ENCODE results near the gene APOL1.
"Not testable (repeated sequence)": the region's sequence is repeated elsewhere in the genome, so short reads cannot be mapped to it uniquely, and the experiment has no call there.

APOL1 gene, protein sequence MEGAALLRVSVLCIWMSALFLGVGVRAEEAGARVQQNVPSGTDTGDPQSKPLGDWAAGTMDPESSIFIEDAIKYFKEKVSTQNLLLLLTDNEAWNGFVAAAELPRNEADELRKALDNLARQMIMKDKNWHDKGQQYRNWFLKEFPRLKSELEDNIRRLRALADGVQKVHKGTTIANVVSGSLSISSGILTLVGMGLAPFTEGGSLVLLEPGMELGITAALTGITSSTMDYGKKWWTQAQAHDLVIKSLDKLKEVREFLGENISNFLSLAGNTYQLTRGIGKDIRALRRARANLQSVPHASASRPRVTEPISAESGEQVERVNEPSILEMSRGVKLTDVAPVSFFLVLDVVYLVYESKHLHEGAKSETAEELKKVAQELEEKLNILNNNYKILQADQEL

DNA sequence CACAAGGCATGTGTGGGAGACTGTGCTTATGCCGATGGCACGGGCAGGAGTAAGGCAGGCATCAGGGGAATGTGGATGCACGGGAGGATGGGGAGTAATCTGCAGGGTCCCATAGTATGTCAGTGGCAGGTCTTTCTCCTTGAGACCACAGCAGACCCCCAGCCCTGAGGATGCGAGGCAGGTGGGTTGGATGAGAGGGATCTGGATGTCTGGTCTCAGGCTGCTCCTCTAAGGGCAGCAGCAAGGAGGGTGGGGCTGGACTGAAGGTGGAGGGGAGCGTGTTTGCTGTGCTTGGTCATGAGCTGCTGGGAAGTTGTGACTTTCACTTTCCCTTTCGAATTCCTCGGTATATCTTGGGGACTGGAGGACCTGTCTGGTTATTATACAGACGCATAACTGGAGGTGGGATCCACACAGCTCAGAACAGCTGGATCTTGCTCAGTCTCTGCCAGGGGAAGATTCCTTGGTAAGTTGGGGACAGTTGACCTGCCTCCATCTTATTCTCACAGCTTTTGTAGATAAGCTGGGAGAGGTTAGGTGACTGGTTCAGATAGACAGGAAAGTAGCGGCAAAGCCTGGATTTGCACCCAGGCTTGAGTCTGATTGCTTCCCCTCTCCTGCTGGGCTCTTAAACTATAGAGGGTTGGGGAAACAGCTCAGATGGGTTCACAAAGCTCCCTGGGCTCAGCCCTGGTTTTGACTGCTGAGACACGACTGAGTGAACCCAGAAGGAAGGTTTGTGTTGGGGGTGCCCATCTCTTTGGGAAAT, at the start of gene APOL1:
TSS of gene APOL1 (plus strand) at position 380 of the 769 bp plus-strand sequence. CDS start 1,823 bp downstream, outside the sequence.
- no peak for DNase-seq

GRCh38 chr22:36203441-36203840, 49.5 kb upstream of the APOL1 start:
- DNase-seq: not testable (repeated sequence)

DNA sequence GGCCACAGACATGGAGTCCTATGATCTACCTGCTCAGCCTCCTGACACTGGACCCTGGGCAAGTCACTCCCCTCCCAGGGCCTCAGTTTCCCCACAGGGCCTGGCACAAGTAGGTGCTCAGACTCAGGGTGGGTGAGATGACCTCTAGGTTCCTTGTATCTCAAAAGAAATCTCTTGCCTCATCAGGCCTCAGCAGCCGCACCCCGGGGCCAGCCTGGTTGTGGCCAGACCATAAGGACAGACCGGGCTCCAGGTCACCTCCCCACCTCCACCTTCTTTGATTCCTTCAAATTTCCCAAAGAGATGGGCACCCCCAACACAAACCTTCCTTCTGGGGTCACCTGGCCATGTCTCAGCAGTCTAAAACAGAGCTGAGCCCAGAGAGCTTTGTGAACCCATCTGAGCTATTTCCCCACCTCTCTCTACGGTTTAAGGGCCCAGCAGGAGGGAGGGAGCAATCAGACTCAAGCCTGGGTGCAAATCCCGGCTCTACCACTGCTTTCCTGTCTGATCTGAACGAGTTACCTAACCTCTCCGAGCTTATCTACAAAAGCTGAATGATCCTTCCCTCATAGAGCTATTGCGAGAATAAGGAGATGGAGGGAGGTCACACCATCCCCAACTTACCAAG, 48.8 kb upstream of the APOL1 start:
- no peak for DNase-seq

- no peak for DNase-seq
Measured at GRCh38 chr22:36204632-36205015, 48.3 kb upstream of the APOL1 start.

DNA sequence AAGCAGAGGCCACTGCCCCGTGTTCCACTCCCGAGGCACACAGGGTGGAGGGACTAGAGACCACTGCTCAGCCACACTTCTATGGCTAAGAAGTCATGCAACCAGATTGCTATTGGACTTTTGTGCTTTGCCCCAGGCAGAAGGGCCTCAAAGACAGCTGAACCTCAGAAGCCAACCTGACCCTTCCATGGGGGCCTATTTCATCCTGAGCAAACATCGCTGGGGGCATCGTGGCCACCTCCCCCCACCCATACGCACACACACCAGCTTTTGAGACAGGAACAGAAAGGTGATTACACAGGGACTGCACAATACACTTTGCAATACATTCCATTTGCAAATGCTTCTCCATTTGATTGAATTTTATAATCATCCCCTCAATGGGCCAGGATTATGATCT, 47.4 kb upstream of the APOL1 start:
- not testable (repeated sequence) for DNase-seq

DNA sequence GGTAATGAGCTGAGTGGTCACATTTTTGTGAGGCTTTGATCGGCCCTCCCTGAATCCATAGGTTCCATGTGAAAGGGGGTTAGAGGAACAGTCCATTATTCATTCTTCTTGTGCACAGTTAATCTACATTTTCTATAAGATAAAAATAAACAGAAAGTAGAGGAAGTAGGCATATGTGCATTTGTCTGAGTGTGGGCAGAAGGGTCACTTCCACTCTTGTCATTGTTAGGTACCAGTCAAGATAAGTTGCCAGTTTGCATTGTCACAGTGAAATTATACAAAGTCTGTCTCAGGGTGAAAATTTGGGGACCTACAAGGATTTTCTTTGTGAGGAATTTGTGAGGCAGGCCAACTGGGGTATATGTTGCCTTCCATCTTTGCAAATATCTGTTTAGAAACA, 46.7 kb upstream of the APOL1 start:
- no peak for DNase-seq

- no peak for DNase-seq
Measured at GRCh38 chr22:36208162-36208765, 44.7 kb upstream of the APOL1 start.

DNA sequence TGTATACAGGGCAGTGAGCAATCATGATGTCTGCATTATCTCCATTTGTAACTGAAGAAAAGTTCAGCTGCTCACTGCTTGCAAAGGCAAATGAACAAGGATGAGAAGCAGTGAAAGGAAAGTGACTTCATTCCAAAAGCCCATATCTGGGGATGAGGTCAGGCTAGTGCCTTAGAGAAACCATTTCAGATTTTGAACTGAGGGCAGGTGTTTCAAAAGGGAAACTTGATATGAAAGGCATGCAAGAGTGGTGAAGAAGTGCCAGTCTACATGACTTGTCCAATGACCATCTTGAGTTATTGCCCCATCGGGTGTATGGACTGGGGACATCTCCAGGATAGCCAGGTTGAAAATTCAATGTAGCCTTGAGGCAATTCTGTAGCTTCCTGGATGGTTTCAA, 44.0 kb upstream of the APOL1 start:
- no peak for DNase-seq

DNA sequence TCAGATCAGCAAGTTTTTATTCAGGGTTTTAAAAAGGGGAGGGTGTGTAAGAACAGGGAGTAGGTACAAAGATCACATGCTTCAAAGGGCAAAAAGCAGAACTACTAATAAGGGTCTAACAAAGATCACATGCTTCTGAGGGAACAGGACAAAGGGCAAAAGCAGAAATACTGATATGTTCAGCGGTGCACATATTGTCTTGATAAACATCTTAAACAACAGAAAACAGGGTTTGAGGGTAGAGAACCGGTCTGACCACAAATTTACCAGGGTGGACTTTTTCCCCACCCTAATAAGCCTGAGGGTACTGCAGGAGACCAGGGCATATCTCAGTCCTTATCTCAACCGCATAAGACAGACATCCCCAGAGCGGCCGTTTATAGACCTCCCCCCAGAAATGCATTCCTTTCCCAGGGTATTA, 43.4 kb upstream of the APOL1 start:
- not testable (repeated sequence) for DNase-seq

DNA sequence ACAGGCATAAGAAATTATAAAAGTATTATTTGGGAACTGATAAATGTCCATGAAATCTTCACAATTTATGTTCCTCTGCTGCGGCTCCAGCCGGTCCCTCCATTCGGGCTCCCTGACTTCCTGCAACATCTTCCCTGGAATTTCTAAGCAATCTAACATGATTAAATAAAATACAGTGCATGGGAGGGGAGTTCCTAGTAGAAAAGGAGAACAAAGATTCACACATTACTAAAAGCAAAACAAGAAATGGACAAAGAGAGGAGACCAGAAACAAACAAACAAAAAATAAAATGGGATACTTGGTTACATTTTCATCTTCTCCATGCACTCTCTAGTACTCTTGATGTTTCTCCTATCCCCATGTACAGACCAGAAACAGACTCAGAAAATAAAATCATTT, 42.7 kb upstream of the APOL1 start:
- no peak for DNase-seq

DNA sequence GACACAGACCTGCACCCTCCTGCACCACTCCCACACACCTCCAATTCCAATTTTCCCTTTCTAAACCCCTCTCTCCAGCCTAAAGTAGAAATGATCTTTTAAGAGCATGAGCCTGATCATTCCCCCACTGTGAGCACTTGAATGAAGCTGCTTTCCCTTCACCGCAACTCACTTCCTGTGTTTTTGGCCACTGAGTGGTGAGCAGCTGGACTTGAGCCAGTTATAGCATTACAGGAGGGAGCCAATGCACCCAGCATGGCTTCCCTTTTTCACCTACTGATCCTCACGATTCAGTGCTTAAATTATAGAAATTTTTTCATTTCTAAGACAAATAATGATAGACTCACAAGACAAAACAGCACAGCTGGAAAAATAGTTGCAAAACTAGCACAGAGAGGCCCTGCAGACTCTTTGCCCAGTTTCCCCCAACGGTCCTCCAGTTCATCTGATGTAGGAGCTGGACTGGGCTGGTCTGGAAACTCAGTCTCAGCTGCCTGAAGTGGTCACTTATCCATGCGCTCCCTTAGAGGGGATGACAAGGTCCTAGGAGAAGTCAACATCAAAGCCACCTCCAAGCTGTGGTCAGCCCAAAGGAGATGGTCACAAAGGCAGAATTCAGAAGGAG, 41.6 kb upstream of the APOL1 start:
- no peak for DNase-seq

DNA sequence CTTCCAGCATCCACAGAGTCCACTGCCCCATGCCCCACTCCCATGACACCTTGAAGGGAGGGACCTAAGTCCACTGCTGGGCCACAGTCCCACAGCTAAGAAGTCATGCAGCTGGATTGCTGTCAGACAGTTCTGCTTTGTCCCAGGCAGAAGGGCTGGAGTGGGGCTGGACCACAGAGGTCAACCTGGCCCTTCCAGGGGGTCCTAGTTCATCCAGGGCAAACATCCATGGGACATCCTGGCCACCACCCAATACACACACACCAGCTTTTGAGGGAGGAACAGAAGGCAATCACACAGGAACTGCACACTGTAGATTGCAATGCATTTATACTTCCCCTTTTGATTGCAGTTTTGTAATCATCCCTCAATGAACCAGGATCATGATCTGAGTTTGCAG, 40.0 kb upstream of the APOL1 start:
- DNase-seq: no peak

DNA sequence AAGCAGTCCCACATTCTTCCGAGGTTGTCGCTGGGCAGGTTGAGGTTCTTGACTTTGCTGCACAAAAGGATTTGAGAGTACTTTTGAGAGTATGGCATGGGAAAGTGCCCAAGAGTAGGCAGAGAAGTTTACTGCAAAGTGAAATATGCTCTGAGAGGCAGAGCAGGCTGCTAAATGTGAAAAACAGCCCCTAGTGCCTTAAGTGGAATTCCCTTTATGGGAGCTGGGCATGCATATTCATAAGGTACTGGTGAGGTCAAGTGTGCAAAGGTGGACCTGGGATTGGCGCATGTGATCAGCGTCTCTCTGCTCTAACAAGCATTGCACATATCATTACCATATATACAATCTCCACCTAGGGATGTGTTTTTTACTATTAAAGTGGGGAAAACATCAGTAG, 39.3 kb upstream of the APOL1 start:
- no peak for DNase-seq

- no peak for DNase-seq
Measured at GRCh38 chr22:36215981-36216380, 37.0 kb upstream of the APOL1 start.

- no peak for DNase-seq
Measured at GRCh38 chr22:36218648-36219193, 34.2 kb upstream of the APOL1 start.

DNA sequence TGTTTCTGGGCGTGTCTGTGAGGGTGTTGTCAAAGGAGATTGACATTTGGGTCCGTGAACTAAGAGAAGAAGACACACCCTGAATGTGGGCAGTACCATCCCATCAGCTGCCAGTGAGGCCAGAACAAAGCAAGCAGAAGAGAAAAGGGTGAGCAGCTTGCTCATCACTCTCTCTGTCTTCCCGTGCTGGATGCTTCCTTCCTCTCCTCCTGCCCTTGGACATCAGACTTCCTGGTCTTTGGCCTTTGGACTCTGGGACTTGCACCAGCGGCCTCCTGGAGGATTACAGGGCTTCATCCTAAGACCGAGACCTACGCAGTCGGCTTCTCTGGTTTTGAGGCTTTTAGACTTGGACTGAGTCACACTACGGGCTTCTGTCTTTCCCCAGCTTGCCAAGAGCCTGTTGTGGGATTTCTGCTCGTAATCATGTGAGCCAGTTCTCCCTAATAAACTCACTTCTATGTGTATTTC, 32.4 kb upstream of the APOL1 start:
- no peak for DNase-seq

GRCh38 chr22:36221799-36222751, 30.9 kb upstream of the APOL1 start:
- DNase-seq: no peak

DNA sequence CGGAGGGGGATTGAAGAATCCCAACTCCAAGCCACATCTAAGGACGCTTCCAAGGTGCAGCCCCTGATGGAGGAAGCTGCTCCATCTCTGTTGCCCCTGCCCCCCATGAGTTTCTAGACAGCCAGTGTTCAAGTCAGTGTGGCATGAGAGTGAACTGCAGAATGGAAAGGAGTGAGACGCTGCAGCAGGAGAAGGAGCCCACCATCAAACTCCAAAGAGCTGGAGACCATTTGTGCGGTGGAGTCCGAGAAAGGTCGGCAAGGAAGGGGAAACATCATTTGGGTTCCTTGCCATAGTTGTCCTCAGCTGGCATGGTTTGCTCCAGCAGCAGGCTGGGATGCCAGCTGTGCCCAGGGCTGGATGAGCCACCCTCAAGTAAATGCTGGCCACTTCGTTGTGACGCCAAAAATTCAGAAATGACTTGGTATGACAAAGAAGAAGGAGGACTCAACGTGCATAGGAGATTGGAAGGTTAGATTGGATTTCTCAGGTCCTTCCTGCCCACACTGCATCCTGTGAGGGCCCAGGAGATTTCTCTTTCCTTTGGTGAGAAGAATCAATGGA, 30.0 kb upstream of the APOL1 start:
- DNase-seq: no peak

DNA sequence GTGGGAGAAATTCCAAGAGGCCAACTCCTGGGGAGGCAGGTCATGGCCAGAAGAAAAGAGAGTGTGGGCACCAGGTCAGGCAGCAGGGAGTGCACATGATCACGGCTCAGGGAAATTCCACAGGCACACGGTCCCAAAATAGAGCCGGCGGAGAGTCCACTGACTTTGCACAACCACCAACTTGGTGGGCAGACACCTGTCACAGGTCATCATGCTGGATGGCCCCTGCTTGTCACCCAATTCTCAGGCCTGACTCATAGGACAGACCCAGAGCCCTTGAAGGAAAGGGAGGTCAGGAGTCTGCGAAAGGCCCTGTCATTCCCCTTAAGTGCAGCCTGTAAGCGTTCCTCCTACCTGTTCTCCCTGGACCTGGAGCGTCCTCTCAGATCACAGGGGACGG, 29.4 kb upstream of the APOL1 start:
- DNase-seq: no peak

DNA sequence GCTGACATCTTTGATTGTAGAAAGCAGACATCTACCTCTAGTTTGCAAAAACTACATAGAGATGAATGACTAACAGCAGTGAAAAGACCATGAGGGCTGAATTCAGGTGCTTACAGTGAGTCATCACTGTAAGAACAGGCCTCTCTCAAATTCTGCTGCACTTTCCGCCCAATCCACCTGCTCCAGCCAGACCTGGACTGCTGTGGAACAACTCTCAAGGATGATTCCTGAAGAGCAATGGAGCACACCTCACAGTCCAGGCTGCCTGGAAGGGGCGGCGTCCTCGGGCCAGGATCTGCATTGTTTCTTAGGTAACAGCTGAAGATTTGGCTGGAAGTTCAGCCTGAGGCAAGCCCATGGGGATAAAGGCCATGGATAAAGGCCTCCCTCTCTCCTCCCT, 28.7 kb upstream of the APOL1 start:
- no peak for DNase-seq

All from 8988T (cell line).